GM21619 (cell line): ENCODE data around the gene WNT7B.

Source experiments
- ATAC-seq: cut with Tn5 transposase; IDR thresholded peaks from one replicate; pipeline ENCODE4 v1.9.1; 2021; ENCODE audit not compliant: unreplicated experiment

The WNT7B gene

DNA sequence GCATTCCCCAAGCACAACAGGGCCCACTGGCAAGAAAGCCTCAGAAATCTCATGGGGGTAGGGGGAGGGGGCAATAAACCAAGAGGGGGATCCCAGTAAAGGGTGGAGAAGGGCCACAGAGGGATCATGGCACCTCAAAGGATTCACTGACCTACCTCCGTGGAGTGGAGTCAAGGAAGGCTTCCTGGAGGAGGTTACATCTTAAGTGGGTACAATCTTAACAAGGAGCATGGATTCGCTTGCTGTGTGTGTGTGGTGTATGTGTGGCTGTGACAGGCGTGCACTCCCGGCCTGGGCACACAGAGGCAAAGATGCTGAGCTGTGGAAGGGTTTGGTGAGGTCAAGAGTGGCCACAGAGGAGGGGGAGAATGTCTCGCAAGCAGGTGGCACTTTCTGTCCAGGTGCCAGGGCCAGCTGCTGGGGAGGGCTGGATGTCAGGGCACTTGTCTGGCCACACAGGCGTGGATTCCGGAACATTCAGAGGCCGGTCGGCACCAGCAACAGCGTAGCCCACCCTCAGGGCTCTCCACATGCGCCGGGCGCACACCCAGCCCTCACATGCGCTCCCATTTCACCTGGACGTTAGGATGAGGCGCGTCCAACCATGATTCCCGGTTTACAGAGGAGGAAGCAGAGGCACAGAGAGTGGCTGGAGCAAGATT is 43.3 kb downstream of the WNT7B start:
- no peak for ATAC-seq

DNA sequence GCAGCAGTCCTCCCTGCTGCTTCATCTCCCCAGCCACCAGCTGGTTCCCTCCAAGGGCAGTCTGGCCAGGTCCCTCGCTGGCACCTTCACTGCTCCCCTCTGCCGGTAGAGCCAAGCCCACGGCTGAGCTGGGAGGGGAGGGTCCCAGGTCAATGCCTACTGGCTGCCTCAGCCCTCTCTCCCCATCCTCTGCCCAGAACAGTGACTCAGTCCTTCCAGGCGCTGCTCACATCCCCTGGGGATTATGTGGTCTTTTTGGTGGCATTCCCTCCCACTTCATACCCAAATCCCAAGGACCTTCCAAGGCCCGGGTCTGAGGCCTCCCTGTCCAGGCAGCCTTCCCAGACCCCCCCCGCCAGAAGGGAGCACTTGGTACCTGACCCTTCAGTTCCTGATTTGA is 44.9 kb downstream of the WNT7B start:
- no peak for ATAC-seq

DNA sequence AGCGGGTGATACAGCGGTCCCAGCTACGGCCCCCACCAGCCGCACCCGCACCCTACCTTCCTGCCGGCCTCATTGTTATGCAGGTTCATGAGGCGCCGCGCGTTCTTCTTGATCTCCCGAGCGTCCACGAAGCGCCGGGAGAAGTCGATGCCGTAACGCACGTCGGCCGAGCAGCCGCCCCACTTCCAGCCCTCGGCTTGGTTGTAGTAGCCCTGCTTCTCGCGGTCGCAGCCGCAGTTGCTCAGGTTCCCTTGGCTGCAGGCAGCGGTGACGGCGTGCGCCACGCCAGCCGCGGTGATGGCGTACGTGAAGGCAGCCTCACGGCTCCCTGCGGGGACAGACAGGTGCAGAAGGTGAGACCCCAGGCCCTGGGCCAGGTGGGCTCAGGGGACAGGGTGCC is 45.9 kb downstream of the WNT7B start:
- ATAC-seq: no peak

DNA sequence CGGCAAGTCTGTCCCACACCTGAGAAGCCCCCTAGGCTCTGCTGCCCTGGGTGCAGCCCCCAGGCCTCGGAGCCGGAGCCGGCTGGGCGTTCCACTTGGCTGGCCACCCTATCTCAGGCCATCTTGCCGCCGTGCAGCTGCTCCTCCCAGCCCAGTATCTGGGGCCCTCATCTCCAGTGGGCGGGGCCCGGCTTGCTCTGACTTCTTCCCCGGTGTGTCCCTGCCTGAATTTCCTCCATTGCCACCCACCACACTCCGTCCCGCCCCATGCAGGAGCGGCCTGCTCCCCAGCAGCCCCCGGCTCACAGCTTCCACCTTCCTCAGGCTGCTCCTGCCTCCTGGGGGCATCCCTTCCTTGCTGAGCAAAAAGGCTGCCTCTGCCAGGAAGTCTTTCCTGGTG is 46.6 kb downstream of the WNT7B start:
- no peak for ATAC-seq

DNA sequence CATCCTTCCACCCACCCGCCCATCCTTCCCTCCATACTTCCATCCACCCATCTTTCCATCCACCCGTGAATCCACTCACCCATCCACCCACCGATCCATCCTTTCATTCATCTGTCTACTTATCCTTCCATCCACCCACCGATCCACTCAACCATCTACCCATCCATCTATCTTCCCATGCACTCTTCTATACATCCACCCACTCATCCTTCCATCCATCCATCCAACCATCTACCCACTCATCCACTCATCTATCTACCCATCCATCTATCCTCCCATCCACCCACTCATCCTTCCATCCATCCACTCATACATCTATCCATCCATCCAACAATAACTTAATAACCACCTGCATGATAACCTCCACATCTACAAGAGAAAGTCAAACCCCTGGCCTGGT is 47.3 kb downstream of the WNT7B start:
- no peak for ATAC-seq

DNA sequence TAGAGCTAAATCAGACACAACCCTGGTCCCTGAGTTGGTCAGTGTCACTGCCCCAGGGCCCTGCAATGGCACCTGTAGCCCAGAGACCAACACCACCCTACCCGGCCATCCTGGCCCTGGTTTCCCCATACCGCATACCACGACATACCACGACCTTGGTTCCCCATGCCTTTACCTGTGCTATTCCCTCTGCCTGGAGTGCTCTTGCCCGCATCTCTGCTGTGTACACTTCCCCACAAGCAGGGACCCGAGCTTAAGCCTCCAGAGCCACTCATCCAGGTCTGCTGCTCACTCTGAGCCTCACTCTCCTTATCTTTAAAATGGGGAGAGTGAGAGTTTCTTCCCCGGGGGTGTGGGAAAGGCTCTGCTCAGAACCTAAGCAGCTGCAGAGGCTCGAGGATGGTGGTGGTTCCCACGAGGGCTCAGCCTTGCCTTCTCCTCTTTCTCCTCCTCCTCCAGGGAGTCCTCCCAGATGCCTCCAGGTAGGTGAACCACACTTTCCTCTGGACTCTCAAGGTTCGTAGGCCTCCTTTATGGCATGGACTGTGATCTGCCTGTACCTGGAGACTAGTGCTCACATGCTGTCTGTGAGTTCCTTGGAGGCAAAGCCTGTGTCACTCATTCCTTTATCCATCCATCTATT is 48.1 kb downstream of the WNT7B start:
- no peak for ATAC-seq

DNA sequence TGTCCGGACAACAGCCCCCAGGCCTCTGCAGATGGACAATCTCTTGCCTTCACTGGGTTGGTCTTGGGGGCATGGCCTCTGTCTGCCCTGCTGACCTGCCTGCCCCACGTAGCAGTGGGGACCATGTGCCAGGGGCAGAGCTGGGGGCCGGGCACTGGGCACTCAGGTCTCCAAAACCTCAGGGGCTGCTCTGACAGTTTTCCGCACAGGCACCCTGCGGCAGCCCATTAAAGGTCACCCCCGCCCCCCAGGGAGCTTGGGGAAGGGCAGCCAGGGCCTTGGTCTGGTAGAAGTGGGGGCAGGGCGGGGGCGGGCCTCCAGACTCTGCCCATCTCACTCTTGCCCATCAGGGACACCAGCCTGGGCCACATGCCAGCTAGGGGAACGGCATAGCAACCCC is 49.9 kb downstream of the WNT7B start:
- no peak for ATAC-seq

DNA sequence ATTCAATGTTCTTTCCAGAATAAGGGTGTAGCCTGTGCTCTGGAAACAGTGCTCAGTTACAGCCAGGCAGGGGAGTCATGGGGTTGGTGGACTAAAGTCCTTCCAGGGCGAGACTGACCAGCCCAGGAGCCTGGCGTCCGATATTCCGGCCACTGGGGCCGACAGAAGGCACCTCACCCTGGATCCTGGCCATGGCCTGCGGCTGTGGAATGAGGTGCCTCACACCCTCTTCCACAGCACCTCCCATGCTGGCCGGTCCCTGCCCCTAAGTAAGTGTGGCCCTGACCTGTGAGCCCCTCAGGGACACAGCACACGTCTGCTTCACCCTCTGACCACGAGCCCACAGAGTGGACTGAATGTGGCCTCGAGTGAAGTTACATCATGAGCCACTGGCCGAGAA is 50.5 kb downstream of the WNT7B start:
- ATAC-seq: no peak

DNA sequence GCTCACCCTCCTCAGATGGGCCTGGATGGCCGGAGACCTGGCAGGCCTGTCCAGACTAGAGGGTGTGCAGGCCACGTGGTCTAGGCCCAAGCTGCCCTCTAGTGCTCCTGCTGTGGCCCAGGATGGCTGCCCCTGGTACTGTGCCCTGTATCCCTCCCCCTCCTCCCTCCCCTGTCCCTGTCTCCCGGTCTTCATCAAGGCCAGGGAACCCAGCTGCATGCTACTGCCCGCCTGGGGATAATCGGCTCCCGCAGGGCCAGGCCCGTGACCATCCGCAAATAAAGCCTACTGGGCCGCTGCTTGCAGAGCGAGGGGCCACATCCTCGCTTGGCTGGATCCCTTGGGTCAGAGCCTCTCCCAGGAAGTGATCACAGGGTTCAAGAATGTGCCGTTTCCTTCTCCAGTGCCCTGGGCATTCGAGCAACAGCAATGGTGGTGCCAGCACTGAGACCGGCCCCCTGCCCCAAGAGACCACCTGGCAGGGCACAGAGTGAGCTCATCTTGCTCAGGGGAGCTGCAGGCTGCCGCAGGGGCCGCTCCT is 51.1 kb downstream of the WNT7B start:
- no peak for ATAC-seq

DNA sequence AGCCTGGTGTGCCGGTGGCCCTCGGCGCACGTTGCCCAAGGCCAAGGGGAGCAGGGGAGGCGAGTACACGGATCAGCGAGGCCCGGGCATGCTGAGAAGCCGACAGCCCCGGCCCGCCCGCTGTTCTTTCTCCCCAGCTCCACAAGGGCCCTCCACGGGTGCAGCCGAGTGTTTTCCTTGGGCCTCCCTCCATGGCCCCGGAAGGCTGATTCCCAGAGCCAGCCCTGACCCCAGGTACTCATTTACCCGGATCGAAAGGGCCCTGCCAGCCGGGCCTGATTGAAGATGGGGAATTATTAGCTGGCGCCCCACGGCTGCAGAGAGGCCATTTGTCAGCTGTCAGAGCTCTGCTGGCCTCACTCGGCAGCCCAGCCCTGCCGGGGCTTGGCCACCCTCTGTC is 53.1 kb downstream of the WNT7B start:
- no peak for ATAC-seq

DNA sequence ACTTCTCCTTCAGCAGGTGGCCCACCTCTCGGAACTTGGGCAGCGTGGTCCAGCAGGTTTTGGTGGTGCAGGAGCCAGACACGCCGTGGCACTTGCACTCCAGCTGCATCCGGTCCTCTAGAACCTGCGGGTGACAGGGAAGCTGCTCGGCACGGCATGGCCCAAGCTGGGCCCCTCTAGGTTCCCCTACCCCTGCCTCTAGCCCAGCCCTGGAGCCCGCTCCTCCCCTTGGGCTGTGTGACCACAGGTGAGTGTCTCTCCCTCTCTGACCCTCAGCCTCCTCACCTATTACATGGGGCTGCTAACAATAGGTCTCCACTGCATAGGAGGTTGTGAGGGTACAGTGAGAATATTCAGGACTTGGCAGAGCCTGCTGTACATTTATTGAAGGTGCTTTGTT is 53.8 kb downstream of the WNT7B start:
- no peak for ATAC-seq

DNA sequence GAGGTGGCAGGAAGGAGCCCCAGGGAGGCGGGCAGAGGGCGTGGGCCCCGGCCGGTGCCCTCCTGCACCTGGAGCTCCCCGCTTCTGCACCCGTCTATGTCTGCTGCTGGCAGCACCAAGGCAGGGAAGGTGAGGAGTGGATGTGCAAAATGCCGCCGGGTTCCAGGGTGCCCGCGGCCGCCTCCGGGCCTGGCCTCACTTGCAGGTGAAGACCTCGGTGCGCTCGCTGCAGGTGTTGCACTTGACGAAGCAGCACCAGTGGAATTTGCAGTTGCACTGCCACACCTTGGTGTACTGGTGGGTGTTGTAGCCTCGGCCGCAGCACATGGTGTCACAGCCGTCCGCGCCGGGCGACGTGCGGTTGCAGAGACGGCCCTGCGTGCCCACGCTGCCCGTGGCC is 54.3 kb downstream of the WNT7B start:
- no peak for ATAC-seq

DNA sequence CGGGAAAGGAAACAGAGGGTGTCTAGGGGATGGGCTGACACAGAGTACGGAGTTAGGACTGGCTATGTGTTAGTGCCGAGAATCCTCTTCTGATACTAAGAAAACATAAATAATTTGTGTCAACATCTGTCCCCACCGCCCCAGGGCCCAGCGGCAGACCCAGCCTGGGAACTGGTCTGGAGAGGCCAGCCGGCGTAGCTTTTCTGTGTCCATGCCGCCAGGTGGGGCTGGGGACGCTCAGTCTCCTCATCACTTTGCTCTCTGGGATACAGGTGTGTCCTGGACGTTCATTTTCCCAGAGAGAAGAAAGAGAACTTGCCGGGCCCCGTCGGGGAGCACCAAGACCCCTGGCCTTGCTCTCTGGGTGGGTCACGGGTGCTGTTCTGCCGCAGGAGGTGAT is 54.7 kb downstream of the WNT7B start:
- ATAC-seq: no peak

DNA sequence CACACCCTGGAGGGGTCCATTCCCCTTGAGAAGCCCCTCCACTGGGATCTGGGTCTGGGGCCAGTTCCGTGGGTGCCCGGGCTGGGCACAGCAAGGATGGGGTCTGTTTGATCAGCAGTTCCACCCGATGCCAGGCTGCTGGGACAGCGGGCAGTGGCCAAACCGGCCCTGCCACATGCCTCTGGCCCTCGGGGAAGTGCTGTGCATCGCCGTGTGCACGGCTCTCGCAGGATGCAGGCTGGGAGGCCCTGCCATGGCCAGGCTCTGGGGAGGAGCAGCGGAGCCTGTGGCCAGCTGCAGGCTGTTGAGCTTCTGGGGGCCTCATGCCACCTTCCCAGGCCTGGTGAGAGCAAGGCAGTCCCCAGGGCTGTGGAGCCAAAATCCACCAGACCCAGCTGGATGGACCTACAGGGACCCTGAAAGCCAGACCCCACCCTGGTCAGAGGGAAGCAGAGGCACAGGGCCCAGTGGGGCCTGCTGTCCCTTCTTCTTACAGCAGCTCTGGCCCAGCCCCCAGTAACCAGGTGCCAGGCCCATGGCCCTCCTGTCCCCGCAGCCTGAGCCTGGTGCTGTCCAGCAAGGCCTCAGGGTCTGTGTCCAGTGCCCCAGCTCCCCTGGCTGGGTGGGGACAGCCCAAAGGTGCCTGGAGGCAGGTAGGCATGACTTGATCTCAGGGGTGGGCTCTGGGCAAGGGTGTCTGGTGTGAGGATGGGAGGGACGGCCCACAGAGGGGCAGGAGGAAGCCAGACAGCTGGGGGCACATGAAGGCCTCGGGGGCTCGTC is 57.3 kb downstream of the WNT7B start:
- no peak for ATAC-seq

DNA sequence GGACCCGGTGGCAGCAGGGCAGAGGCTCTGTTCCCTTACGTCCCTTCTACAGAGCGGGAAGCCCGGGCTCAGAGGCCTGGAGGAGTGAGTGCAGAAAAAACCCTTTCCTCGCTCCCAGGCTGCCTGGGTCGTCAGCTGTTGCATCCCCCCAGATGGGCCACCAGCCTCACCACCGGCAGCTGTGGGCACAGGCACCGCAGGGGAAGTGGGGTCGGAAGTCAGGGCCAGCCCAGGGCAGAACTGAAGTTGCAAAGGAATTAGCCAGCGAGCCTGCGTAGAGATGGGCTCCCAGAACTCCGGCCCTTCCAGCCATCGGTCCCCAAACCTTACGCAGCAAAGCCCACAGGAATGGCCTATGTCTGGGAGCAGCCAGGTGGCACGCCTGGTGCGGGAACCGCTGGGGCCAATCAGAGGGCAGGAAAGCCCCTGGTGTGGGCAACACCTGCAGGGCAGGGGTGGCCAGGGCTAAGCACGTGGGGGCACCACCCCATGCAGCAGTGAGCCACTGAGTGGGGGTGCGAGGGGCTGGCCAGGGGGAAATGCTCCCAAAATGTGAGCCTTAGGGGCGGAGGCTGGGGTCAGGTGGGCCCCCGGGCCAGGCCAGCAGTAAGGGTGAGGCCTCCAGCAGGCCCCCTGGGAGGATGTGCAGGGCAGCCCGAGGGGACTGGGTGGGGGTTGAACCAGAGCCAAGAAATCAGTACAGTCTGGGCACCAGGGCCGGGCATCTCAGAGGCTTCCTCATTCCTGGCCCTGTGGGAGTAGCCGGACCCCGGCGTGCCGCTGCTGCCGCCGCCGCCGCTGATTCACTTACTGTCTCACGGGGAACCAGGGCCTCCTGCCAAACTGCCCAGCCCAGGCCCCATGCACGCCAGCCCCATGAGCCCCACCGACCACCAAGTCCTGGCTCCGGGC is 58.2 kb downstream of the WNT7B start:
- no peak for ATAC-seq

DNA sequence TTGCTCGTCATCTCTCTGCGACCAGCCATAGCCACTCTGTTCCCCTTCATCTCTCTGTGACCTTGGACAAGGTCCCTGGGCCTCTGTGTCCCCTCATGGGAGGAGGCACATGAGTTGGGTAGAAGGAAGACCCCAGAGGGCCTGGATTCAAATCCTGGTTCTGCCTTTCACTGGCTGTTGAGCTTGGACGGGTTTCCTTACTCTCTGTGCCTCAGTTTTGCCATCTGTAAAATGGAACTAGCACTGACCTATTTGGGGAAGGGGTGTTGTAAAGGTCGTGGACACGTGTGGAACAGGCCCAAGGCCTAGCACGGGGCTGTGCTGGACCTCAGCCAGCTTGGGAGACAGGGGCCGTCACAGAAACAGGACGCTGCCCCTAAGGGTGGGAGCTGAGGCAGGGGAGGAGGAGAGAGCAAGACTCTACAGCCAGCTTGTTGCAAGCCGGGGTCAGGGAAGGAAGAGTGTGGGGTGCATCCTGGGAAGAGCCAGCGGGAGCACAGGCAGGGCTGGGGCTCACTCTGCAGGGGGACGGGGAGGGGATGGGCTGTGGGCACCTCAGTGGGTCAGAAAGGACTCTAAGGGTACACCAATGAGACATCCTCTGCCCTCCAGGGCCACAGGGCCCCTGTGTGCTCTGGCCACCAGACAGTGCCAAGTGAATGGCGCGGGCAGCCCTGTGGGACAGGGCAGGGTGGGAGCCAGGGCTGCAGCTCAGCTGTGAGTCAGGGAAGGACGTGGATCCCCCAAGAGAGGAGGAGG is 59.1 kb downstream of the WNT7B start:
- no peak for ATAC-seq

DNA sequence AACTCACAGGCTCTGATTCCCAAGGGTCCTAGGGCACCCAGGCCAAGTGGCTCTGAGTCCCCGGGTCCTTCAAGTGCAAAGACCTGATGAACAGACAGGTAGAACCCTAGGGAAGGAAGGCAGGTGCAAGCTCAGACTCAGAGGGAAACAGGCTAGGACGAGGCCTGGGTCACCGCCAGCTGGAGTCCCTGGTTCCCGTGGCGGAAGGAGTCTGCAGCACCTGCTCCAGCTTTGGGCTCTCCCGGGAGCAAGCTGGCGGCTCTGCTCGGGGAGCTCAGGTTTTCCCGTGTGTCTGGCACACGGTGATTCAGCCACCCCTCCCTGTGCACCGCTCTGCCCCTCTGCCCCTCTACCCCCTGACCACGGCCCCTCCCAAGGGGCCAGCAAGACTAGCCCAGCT is 59.8 kb downstream of the WNT7B start:
- ATAC-seq: no peak

DNA sequence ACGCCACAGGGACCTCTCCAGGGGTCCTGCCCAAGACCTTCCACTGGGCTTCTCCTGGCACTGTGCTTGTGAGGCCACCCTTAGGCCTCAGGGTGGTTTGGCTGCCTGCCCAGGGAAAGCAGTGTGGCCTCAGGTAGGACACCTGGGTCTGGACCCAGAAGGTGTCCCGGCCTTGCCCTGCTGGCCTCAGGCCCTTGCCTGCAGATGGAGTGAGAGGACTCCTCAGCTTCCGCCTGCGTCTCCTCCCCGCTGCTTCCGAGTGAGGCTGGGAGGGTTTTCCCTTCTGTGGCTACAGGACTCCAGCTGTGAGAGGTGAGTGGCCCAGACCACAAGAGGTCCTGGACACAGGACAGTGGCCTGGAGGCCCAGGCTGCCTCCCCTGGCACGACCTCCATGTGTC is 60.4 kb downstream of the WNT7B start:
- ATAC-seq: no peak

DNA sequence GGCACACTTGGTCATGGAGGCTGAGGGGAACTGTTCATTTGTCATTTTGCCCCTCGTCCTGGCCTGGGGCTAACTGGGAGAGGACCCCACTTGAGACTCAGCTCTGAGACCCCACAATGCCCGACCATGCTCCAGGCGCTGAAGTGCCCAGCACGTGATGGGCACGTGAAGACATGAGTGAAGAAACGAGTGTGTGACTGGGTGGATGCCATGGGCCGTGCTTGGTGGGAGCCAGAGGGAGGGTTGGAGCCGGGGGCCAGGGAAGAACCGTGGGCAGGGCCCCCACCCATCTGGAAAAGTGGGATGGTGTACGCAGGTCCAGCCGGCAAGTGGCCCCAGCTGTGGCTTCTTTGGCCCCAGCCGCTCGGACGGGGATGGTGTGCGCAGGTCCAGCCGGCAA is 61.1 kb downstream of the WNT7B start:
- ATAC-seq: no peak

DNA sequence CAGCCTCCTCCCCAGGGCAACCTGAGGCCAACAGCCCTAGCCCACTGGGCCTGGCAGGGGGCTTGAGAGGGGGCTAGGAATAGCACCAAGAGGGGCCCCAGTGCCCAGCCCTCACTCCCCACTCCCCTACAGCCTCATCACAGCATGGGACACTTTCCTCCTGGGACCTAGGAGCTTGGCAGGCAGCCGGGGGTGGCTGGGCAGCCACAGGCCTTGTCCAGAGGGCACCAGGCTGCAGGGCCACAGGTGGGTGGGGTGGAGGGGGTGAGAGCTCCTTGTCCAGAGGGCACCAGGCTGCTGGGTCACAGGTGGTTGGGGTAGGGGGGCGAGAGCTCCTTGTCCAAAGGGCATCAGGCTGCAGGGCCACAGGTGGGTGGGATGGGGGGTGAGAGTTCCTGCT is 61.8 kb downstream of the WNT7B start:
- ATAC-seq: no peak
